ENCODE data around the gene LUZP1. TPM values are rescaled to one million over a fixed set of nuclear protein-coding genes. Genes with fewer than 3 reads are reported as not detected.

Gene LUZP1
- total RNA-seq, 4 donors from 2014 or later = 20.8 to 25.7 (median 22.9) TPM

GRCh38 chr1:23167353-23168078 is 1.1 kb downstream of the LUZP1 start:
- peak; percentile 66 to 81 for DNase-seq (ENCODE audit: low spot score in 2 of 2)
- WGBS = 4% methylated on average over 22 of the region's 45 CpGs
- TF ChIP-seq, protein P1, sequence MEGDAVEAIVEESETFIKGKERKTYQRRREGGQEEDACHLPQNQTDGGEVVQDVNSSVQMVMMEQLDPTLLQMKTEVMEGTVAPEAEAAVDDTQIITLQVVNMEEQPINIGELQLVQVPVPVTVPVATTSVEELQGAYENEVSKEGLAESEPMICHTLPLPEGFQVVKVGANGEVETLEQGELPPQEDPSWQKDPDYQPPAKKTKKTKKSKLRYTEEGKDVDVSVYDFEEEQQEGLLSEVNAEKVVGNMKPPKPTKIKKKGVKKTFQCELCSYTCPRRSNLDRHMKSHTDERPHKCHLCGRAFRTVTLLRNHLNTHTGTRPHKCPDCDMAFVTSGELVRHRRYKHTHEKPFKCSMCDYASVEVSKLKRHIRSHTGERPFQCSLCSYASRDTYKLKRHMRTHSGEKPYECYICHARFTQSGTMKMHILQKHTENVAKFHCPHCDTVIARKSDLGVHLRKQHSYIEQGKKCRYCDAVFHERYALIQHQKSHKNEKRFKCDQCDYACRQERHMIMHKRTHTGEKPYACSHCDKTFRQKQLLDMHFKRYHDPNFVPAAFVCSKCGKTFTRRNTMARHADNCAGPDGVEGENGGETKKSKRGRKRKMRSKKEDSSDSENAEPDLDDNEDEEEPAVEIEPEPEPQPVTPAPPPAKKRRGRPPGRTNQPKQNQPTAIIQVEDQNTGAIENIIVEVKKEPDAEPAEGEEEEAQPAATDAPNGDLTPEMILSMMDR (IDR thresholded peaks at IDR 0.05) = no peak
- TF ChIP-seq POLR2AphosphoS5 (IDR thresholded peaks at IDR 0.05) (no peak), EP300 (IDR thresholded peaks at IDR 0.05) (no peak), POLR2A (IDR thresholded peaks at IDR 0.05) (no peak)
- no peaks in the 10 kb centered on the region for H3K27me3 ChIP-seq
- no peaks in the 10 kb centered on the region for H3K9me3 ChIP-seq
- peak overlapping the region; percentile 73 for H3K4me3 ChIP-seq
- H3K36me3 ChIP-seq = no peaks in the 10 kb centered on the region
- peak overlapping the region; percentile 95 for H3K27ac ChIP-seq
- peaks cover 49% of the 10 kb centered on the region for H3K4me1 ChIP-seq

- Histone ChIP-seq H3K4me1 (peaks cover 49% of the 10 kb centered on the region), H3K27me3 (no peaks in the 10 kb centered on the region), H3K27ac (peak overlapping the region; percentile 95), H3K36me3 (no peaks in the 10 kb centered on the region), H3K4me3 (peak overlapping the region; percentile 73), H3K9me3 (no peaks in the 10 kb centered on the region)
- no peak for DNase-seq (ENCODE audit: low spot score in 2 of 2)
- no peak for TF ChIP-seq EP300 (IDR thresholded peaks at IDR 0.05)
- TF ChIP-seq, protein P1 (IDR thresholded peaks at IDR 0.05) = no peak
- TF ChIP-seq POLR2AphosphoS5 (IDR thresholded peaks at IDR 0.05) = no peak
- no peak for TF ChIP-seq POLR2A (IDR thresholded peaks at IDR 0.05)
These were observed 1.8 kb downstream of the LUZP1 start for GRCh38 chr1:23166854-23167253.

GRCh38 chr1:23163395-23163794 is 5.3 kb downstream of the LUZP1 start:
- no peaks in the 10 kb centered on the region for H3K36me3 ChIP-seq
- no peak overlapping the region for H3K4me3 ChIP-seq
- 42% methylated on average over 3 of the region's 3 CpGs for whole genome bisulfite sequencing
- TF ChIP-seq EP300 (IDR thresholded peaks at IDR 0.05) (no peak), POLR2A (IDR thresholded peaks at IDR 0.05) (no peak), POLR2AphosphoS5 (IDR thresholded peaks at IDR 0.05) (no peak)
- TF ChIP-seq, protein P1 (IDR thresholded peaks at IDR 0.05) = no peak
- H3K4me1 ChIP-seq = peaks cover 25% of the 10 kb centered on the region
- no peak for DNase-seq (ENCODE audit: low spot score in 2 of 2)
- no peak overlapping the region for H3K27ac ChIP-seq
- no peaks in the 10 kb centered on the region for H3K9me3 ChIP-seq
- no peaks in the 10 kb centered on the region for H3K27me3 ChIP-seq

GRCh38 chr1:23159963-23160877 is 8.4 kb downstream of the LUZP1 start:
- Histone ChIP-seq H3K36me3 (no peaks in the 10 kb centered on the region), H3K4me3 (no peak overlapping the region), H3K9me3 (no peaks in the 10 kb centered on the region), H3K27ac (no peak overlapping the region), H3K4me1 (peaks cover 7% of the 10 kb centered on the region), H3K27me3 (no peaks in the 10 kb centered on the region)
- 79% methylated on average over 5 of the region's 5 CpGs for WGBS
- TF ChIP-seq, protein P1 (IDR thresholded peaks at IDR 0.05) = no peak
- TF ChIP-seq POLR2AphosphoS5 (IDR thresholded peaks at IDR 0.05) = no peak
- no peak for TF ChIP-seq EP300 (IDR thresholded peaks at IDR 0.05)
- TF ChIP-seq POLR2A (IDR thresholded peaks at IDR 0.05) = no peak
- DNase-seq (ENCODE audit: low spot score in 2 of 2) = no peak

- no peaks in the 10 kb centered on the region for H3K36me3 ChIP-seq
- H3K9me3 ChIP-seq = no peaks in the 10 kb centered on the region
- 95% methylated on average over 4 of the region's 4 CpGs for WGBS
- no peaks in the 10 kb centered on the region for H3K27me3 ChIP-seq
- no peak for DNase-seq (ENCODE audit: low spot score in 2 of 2)
- TF ChIP-seq POLR2AphosphoS5 (IDR thresholded peaks at IDR 0.05) = no peak
- no peak for TF ChIP-seq POLR2A (IDR thresholded peaks at IDR 0.05)
- TF ChIP-seq, protein P1 (IDR thresholded peaks at IDR 0.05) = no peak
- TF ChIP-seq EP300 (IDR thresholded peaks at IDR 0.05) = no peak
- H3K4me3 ChIP-seq = no peak overlapping the region
- H3K27ac ChIP-seq = no peak overlapping the region
- H3K4me1 ChIP-seq = no peaks in the 10 kb centered on the region
These were observed 11.7 kb downstream of the LUZP1 start for GRCh38 chr1:23156940-23157339.

Data from suprapubic skin (tissue), 4 donors.